Left ventricle myocardium inferior (tissue), 1 donor: ENCODE results near the gene LTBP1. TPM values are rescaled to one million over a fixed set of nuclear protein-coding genes. Genes with fewer than 3 reads are reported as not detected.

ENCODE experiments used
- DNase-seq: peaks from one replicate; pipeline ENCODE4 v3.0.0-alpha.2; 2020
- H3K27ac ChIP-seq: fragments of 200-600 bp; replicated peaks from 2 replicates; pipeline ENCODE4 v1.8.0; 2021
- H3K27me3 ChIP-seq: fragments of 200-600 bp; 2 replicates; pipeline ENCODE4 v1.8.0; 2021; ENCODE audit warnings: low read depth
- H3K36me3 ChIP-seq: fragments of 200-600 bp; 2 replicates; pipeline ENCODE4 v1.8.0; 2021
- H3K4me1 ChIP-seq: fragments of 200-600 bp; 2 replicates; pipeline ENCODE4 v1.8.0; 2021
- H3K4me3 ChIP-seq: fragments of 200-600 bp; 2 replicates; pipeline ENCODE4 v1.8.0; 2021; ENCODE audit warnings: mild to moderate bottlenecking, moderate library complexity
- H3K9me3 ChIP-seq: fragments of 200-600 bp; replicated peaks from 2 replicates; pipeline ENCODE4 v1.8.0; 2021
- CTCF ChIP-seq: fragments of 200-600 bp; IDR thresholded peaks from 2 replicates; pipeline ENCODE4 v1.8.0; 2021; ENCODE audit warnings: antibody characterized with exemption, mild to moderate bottlenecking, borderline replicate concordance
- intact Hi-C: fragments of 100-400 bp; cut with micrococcal nuclease; formaldehyde crosslinking; loops from one replicate; pipeline ENCODE4 v1.11.0; 2022
- total RNA-seq: library from RNA; stranded (reverse); fragmentation: NEBNext Ultra II Directional; extraction: Animal tissue kit (Norgen Biotek cat#: 25700); gene quantifications from one replicate; pipeline ENCODE4 v1.2.1, GENCODE V29; 2021
- donor health status: DM: no; HTN: yes; CAD: no; lungs with severe emphysema.

The LTBP1 gene
- total RNA-seq, 1 donor from 2014 or later, result 88.9 TPM

- Histone ChIP-seq H3K27me3 (no peaks in the 10 kb centered on the region), H3K36me3 (peaks cover 13% of the 10 kb centered on the region), H3K9me3 (no peaks in the 10 kb centered on the region), H3K4me3 (no peak overlapping the region), H3K4me1 (peaks cover 57% of the 10 kb centered on the region), H3K27ac (peak overlapping the region; percentile 52)
- DNase-seq, result no peak
- TF ChIP-seq CTCF, result no peak
- intact Hi-C loops, result no loop called here
These were observed 346.3 kb downstream of the LTBP1 start for GRCh38 chr2:33292981-33293595.

GRCh38 chr2:33298233-33298632 is 351.5 kb downstream of the LTBP1 start:
- Histone ChIP-seq H3K9me3 (no peaks in the 10 kb centered on the region), H3K27me3 (no peaks in the 10 kb centered on the region), H3K27ac (peak overlapping the region; percentile 54), H3K4me3 (no peak overlapping the region), H3K36me3 (peaks cover 28% of the 10 kb centered on the region), H3K4me1 (peaks cover 28% of the 10 kb centered on the region)
- TF ChIP-seq CTCF, result no peak
- DNase-seq, result no peak
- intact Hi-C loops, result no loop called here

GRCh38 chr2:33301355-33301754 is 354.6 kb downstream of the LTBP1 start:
- no peak overlapping the region for H3K27ac ChIP-seq
- no peak for TF ChIP-seq CTCF
- H3K4me1 ChIP-seq, result peaks cover 32% of the 10 kb centered on the region
- DNase-seq, result no peak
- no peaks in the 10 kb centered on the region for H3K27me3 ChIP-seq
- no peaks in the 10 kb centered on the region for H3K9me3 ChIP-seq
- intact Hi-C loops, result no loop called here
- no peak overlapping the region for H3K4me3 ChIP-seq
- peaks cover 25% of the 10 kb centered on the region for H3K36me3 ChIP-seq

GRCh38 chr2:33302348-33302747 is 355.6 kb downstream of the LTBP1 start:
- Histone ChIP-seq H3K27me3 (no peaks in the 10 kb centered on the region), H3K27ac (no peak overlapping the region), H3K9me3 (no peaks in the 10 kb centered on the region), H3K4me3 (no peak overlapping the region), H3K36me3 (peaks cover 30% of the 10 kb centered on the region), H3K4me1 (peaks cover 22% of the 10 kb centered on the region)
- TF ChIP-seq CTCF, result no peak
- intact Hi-C loops, result no loop called here
- no peak for DNase-seq

GRCh38 chr2:33304032-33304864 is 357.5 kb downstream of the LTBP1 start:
- no peaks in the 10 kb centered on the region for H3K27me3 ChIP-seq
- no peak for DNase-seq
- H3K4me1 ChIP-seq, result peaks cover 11% of the 10 kb centered on the region
- TF ChIP-seq CTCF, result no peak
- peak overlapping the region; percentile 60 for H3K27ac ChIP-seq
- H3K9me3 ChIP-seq, result no peaks in the 10 kb centered on the region
- H3K4me3 ChIP-seq, result no peak overlapping the region
- H3K36me3 ChIP-seq, result peaks cover 30% of the 10 kb centered on the region
- intact Hi-C loops, result no loop called here
